Activated CD8-positive, alpha-beta memory T cell treated with anti-CD3 and anti-CD28 coated beads for 36 hours (primary cell): Measurements from ENCODE around the gene SLC1A2. TPM values are rescaled to one million over a fixed set of nuclear protein-coding genes. Genes with fewer than 3 reads are reported as not detected.

ENCODE experiments used
- total RNA-seq, 2 experiments: library from RNA; stranded (reverse); gene quantifications; one replicate each; pipeline ENCODE4 v1.2.3, GENCODE V29; 2021

Gene SLC1A2
- total RNA-seq, 2 experiments from 2014 or later, result not detected

Other genes starting within 250 kb of the SLC1A2 start
- gene PAMR1, start 106.1 kb upstream of the SLC1A2 start, total RNA-seq, result not detected
- 1 to 10 TPM; 1.1 to 1.2 TPM for gene FJX1, start 198.9 kb upstream of the SLC1A2 start, total RNA-seq
- 10 to 100 TPM; 32.2 to 37.3 TPM for gene TRIM44, start 243.2 kb upstream of the SLC1A2 start, total RNA-seq